GM18520 (cell line): ENCODE data around the gene SETD3.

ENCODE experiments used
- ATAC-seq: cut with Tn5 transposase; IDR thresholded peaks from one replicate; pipeline ENCODE4 v1.9.1; 2021; ENCODE audit not compliant: unreplicated experiment

Gene SETD3

DNA sequence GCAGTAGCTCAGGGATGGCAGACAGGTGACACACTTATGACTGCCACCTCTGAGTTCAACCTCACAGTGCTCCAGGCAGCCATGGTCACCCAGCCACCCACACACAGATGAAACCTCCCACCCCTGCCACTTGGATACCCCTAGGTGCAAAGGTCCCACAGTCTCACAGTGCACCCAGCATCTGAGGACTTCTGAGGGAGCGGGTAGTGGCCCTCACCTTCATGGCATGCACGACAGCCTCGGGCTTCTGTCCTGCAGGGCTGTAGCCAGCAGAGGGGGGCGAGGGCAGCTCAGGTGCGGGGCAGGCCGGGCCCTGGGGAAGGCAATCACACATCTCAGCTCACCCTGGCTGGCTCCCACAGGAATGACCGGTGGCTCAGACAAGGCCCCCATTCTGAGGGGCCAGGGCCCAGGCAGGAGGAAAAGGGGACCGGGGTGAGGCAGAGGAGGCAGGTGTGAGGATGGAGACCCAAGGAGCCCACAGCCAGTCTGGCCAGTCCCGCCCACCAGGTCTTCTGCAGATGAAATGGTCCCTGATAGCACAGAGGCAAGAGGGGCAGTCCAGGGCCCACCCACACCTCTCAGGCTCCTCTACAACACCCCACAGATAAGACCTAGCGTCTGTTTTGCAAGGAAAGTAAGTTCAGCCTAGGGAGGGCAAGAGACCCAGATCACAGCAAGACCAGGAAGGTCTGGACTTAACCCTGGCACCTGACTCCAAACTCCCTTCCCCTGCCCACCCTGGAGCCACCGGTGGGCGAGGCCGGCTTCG is 36.4 kb upstream of the SETD3 start:
- ATAC-seq = no peak

DNA sequence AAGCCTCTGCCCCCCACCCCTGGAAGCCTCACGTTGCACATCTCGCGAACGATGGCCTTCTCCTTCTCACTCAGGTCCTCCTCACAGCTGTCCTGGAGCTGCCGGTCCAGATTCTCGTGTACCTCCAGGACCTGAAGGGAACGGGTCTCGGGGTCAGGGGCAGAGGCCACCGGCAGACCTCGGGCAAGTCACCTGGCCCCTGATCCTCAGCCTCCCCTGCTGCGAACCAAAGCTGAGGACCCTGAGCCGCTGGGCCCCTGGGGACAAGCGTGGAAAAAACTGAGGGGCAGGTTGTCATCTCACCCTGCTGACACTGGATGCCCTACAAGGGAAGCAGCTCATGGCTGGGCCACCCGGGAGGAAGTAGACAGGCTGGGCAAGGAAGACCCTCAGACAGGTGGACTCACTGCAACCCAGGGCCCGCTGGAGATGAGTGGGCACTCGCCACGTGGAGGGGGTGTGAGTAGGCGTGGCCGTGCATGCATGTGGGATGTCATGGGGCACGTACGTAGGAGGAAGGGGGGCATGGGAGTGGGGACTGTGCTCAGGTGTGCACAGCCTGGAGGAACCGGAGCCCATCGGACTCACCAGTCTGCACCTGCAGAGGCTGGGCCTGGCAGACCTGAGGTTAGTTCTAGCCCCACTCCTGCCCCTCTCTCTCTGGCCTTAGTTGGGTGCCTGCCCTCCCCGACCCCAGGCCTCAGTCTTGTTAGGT is 35.7 kb upstream of the SETD3 start:
- ATAC-seq = no peak

DNA sequence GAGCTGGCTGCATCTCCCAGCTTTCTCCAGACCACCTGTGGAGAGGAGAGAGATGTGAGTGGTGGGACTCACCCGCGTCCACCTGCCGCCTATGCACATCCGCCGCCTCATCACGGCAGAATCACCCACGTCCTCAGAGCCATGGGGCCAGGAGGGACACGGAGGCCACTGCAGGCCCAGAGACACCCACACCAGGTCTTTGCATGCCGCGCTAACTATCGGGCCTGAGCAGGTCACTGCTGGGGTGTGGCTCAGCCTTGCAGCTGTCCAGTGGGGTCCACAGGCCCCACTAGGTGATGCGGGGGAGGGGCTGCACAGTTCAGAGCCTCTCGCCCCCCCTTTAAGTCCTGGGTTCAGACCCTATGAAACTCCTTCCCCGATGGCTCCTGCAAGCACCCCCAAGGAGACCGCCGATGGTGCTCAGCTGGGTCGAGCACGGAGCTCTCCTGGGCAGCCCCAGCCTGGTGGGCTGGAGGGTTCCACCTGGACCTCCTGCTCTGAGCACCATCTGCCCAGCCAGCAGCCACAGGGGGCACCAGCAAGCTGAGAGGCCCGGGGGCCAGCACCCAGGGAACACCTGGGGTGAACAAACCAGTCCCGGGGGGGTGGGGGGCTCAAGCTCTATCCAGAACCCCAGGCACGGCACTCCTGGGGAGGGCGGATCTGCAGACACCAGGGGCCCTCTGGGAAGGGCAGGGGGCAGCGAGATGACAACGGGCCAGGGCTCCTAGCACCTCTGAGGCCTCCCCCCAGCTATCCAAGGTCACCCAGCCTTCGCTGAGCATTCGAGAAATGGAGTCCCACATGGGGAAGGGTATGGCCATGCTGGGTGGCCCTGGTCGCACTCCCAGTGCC is 34.9 kb upstream of the SETD3 start:
- ATAC-seq = no peak

DNA sequence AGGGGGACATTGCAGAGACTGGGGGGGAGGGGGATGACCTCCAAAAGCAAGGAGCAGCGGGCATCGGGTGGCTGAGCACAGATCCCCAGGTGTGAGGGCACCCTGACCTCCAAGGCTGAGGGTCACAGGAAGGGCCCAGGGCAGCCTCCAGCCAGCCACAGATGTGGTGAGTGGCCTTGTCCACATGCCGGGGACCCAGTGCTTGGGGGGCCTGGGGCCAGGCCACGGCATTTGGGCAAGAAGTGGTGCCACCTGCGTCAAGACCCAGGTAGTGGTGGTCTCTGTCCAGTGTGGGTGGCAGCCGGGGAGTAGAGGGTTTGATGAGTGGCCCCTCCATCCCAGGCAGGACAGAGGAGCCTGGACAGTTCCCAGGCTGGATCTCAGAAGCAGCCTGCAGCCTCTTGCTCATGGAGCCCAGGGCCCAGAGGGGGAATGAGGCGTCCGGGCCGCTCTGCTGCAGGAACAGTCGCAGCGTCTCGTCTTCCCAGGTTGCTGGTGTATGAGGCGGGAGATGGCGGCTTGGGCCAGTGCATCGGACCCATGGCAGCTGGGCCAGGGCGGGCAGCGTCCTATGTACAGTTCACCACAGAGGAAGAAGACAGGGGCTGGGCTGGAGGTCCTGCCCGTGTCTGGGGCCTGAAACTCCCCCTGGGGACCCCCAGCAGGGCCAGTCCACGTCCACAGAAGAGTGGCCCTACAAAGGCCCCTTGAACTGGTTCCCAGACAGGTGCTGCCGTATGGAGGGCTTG is 34.1 kb upstream of the SETD3 start:
- ATAC-seq = no peak

DNA sequence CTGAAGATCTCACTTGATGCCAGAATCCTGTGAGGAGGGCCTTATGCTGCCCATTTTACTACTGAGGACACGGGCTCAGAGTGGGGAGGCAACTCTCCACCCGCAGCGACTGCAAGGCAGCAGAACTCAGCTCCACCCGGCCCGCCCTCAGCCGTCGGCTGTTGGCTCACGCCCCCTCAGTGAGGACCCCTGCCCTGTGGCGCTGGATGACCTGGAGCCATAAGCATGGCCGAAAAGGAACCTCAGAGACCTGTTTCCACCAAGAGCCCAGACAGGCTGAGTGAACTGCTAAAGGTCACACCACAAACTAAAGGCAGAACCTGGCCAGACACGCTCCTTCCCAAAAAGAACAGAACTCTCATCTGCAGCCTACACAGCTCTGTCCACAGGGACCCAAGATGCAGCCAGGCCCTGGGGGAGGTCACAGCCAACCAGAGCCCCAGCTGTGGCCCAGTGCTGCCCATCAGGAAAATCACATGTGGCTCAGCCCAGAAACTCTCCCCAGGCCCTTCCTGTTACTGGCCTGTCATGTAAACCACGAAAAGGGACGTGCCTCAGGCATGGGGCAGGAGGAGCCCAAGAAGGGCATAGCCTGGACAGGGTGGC is 33.4 kb upstream of the SETD3 start:
- ATAC-seq = no peak

DNA sequence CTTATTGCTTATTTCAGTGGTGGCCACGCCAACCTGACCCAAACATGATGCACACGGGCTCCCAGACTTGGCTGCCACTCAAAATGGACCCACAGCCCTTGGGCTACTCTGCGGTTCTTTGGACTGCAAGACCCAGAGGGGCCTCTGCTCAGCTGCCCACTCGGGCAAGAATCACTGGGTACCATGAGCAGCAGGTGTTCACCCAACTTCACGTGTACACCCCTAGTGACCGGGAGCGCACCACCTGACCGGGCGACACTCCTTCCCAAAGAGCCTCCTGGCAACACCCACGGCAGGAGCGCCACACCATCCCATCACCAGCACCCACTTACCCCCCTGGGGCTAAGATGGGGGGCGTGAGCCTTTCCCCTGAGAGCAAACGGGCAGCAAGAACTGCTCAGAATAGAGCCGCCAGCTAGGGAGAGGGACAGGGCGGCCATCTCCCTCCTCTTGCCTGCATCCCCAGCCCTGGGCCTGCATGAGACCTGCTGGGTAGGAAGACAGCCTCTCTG is 32.6 kb upstream of the SETD3 start:
- no peak for ATAC-seq

DNA sequence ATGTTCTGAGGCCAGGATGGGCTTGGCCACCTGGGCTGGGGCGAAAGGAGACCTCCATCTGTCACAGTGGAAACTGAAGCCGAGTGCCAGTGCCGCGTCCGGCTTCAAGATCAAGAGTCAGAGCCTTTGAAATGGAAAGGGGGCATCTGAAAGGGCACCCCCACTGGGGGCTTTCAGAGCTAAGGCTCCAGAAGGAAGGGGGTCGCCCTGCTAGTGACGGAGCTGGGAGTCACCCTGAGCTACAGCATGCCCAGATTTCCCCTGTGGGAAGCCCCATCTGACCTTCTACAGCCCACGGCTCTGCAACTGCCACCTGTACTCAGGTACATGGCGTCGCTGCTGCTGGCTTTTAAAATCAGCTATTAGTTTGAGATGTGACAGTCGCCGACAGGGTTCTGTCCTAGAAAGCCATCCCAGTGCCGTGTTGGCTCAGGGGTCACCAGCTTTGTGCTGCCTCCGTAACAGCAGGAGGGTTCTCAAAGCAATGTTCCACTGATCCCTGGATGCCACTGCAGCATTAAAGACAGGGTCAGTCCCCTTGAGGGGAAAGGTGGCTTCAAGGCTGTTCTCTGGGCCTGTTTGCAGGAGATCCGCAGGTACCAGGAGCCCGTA is 32.0 kb upstream of the SETD3 start:
- ATAC-seq = no peak

DNA sequence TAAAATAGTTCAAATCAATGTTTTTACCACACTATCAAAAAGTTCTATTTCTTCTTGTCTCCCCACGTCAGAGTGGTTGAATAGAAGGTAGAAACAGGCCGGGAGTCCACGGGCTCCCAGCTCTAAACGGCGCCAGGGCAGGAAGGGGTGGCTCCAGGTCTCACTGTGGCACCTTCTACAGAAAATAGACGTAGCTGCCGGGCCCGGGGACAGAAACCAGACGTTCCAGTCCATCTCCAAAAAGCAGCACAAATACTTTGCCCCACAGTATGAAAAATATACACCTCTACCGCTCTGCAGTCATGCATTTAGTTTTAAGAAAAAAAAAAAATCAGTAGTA is 31.4 kb upstream of the SETD3 start:
- no peak for ATAC-seq

DNA sequence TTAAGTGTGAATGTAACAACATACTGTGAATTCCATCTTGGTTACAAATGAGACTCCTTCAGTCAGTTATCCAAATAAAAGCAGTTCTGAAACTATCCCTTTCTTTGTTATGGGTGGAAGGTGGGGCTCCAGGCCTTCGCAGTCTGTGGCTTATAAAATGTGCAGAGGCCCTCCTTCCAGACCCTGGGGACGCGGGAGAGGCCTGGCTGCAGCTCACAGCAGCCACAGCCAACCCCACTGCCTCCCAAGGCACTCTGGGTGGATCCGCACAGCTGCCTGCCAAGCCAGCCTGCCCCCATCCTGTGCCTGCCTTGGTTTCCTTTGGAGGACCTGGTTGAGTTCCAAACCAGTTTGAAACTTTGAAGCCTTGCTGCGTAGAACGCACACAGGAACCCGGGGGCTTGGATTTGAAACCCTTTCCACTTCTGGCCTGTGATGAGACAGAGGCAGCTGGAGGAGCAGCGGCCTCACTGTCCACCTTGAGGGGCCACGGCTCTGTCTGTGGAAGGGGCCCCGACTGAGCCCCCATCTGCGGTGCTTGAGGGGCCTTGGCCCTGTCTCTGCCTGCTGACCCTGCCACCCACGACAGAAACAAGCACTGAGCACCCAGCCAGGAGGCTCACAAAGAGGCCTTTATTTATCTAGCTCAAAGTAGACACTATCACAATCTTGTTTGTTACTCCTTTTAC is 30.9 kb upstream of the SETD3 start:
- no peak for ATAC-seq

DNA sequence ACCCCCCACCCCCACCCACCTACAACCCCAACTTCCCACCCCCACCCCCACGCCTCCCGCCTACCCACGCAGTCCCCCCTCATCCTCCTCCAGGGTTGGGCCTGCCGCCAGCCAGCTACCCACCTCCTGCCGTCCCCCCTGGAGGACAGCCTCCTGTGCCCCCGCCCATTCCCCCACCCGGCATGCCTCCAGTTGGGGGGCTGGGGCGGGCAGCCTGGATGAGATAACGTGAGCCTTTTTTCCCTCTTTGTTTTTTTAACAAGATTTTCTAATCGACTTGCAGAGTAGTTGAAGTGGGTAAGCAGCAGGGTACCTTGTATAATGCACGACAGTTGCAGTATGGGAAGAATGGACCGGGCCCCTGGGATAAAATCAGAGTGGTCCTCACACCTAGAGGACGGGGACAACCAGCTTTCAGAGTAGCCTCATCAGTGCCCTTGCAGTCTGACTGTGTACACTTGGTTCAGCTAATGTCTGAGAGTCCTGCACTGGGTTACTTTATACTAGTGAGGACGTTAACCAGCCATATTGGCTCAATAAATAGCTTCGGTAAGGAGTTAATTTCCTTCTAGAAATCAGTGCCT is 30.0 kb upstream of the SETD3 start:
- ATAC-seq = no peak

DNA sequence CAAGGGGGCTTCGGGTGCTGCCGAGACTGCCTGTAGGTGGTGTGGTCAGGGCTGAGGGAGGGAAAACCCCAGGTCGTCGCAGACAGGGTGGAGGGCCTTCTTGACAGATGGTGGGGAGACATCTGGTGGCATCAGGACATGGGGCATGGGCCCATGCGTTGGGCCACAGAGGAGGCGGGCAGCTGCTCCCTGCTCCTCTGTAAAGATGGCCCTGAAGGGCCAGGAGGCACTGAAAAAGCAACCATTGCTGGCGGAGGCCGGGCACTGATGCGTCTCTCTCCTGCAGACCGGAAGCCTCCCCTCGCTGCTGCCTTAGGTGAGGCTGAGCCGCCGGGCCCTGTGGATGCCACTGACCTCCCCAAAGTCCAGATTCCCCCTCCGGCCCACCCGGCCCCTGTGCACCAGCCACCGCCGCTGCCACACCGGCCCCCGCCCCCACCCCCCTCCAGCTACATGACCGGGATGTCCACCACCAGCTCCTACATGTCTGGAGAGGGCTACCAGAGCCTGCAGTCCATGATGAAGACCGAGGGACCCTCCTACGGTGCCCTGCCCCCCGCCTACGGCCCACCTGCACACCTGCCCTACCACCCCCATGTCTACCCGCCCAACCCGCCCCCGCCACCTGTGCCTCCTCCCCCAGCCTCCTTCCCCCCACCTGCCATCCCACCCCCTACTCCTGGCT is 29.4 kb upstream of the SETD3 start:
- no peak for ATAC-seq

DNA sequence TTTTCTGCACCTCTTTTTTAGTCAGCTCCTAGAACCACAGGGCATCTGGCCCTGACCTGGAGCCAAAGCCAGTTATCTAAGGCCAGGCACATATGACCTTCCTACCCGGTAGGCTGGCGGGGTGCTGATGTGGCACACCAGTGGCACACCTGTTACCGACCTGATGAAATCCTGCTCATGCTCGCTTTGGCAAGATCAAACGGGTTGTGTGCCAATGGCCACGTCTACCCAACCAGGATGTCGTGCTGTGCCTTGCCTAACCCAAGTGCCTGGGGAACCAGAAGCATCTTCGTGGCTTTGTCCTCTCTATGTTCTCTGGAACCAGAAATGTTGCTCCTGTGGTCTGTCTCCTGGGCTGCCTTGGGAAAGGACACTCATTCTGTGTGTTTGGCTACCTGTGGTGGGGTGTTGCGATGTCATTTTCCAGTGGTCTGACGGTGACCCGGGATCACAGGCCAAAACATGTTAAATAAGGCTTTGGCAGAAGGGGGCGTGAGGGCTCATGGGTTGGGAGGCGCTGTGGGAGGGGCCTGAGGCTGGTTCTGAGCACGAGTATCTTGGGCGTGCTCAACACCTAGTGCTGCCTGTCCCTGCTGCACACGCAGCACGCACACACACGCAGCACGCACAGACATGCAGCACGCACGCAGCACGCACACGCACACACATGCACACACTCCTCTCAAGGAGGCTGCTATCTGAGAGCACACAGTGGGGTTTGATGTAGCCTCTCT is 28.4 kb upstream of the SETD3 start:
- ATAC-seq = no peak

DNA sequence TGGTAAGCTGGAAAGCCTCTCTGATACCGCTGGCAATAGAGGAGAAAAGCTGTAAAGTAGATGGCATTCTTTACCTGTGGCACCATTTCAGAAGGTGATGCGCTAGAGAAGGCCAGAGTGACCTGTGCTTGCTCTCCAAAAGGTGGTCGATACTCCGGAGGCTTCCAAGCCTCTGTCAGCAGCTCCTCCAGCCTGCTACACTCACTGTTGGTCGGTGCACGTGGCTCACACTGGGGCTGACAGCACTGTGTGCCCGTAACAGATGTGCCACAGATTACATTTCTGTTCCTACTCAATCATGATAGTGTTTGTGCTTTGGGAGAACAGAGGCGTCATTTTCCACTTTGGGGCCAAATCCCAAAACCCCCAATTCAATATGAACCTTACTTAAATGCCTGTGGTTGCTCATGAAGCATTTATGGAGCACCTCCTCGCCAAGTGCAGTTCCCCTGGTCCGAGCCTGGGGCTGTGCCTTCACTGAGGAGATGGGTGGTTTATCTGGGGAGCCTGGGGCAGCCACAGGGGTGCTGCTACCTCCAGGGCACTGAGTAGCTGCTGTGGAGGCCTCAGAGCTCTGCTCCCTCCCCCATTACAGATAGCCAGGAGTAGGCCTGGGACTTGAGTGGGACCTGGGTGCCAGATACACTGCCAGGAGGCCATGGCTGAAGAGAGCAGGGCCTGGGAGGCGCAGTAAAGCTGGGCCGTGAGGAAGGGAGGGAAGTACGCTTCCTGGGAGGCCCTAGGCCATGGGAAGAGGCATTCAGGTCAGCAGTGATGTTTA is 27.4 kb upstream of the SETD3 start:
- no peak for ATAC-seq

DNA sequence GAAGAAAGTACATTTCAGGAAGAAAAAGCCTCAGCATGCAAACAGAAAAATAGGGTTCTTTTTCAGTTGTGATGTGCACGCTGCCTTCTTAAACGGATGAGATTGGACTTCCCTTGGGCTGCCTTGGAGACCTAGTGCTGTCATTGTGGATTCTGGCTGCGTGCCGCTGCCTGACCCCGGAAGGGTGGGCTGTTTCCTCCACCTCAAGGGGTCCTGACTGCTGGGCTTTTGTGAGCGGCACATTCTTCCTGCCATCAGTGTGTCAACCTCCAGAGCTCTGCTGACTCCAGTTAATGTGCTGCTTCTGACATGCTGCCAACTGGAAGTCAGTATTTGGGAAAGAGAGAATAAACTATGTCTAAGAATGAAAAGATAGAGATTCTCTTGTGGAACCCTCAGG is 25.6 kb upstream of the SETD3 start:
- no peak for ATAC-seq

DNA sequence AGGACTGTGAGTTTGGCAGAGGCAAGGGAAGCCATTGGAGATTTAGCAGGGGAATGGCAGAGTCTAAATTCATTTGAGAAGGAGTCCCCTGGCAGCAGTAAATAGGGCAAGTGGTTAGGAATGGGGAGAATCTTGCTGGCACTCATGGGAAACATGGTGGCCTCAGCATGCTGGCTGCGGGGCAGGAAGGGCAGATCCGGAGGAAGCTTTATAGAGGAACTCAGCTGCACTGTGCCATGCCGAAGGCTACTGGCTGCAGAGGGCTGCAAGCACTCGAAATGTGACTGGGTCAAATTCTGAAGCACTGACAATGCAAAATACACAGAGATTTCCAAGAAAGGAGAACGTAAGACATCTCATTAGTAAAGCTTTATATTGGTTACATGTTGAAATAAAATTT is 24.4 kb upstream of the SETD3 start:
- no peak for ATAC-seq

DNA sequence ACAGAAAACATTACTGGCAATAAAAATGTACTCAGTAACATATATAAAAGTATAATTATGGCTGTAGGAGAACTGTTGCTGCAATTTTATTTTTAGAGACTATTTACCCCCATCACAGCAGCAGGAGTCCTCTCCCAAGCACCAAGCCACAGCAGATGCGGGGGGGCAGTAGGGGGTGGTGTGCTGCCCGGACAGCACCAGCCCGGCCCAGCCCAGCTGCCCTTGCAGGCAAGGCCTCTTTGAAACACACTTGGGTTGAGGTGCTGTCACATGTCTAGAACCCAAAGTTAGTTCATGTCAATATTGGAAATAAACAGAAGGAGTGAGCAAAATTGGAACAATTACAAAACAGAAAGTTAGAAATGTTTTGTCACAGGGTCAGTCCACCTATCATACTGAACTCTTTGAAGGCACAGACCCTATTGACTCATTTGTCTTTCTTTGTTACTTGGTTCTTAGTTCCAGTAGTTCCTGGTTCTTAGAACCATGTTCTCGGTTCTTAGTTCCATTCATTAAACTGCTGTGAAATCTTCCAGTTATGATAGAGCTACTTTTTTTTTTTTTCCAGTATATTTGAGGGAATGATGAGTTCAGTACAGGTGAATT is 23.3 kb upstream of the SETD3 start:
- ATAC-seq = no peak

DNA sequence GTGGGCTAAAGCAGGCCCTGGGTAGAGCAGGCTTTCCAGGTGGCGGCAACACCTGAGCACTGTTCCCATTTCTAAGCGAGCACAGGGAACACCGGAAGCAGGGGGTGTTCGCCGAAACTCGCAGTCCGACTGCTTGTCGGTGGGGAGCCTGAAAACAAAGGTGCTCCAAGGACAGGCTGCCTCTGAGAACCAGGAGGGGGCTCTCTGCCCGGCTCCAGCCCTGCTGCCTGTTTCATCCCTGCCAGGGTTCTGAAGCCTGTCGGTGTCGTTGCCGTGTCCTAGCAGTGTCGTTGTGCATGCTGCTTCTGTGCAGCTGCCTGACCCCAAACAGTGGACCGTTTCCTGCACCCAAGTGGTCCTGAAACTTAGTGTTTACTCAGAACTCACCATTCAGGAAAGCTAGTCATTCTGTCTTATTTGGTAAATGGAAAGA is 22.3 kb upstream of the SETD3 start:
- ATAC-seq = no peak
